Fibroblast of skin of right biceps (primary cell): ENCODE data around the gene MYLK4.
A peak's percentile ranks its signal among the peaks of the same experiment; 100 is the strongest.

Experiments used
- DNase-seq: peaks from one replicate; pipeline ENCODE4 v3.0.0-alpha.2; 2013

Gene MYLK4

GRCh38 chr6:2754393-2754792 lies 3.7 kb upstream of the MYLK4 start:
- no peak for DNase-seq

GRCh38 chr6:2753743-2754142 lies 3.0 kb upstream of the MYLK4 start:
- no peak for DNase-seq

GRCh38 chr6:2753110-2753489 lies 2.4 kb upstream of the MYLK4 start:
- no peak for DNase-seq

- no peak for DNase-seq
These were observed 1.9 kb upstream of the MYLK4 start for GRCh38 chr6:2752477-2753109.

- DNase-seq = no peak
These were observed 1.1 kb upstream of the MYLK4 start for GRCh38 chr6:2751871-2752270.

GRCh38 chr6:2749969-2750600 lies 637 bp downstream of the MYLK4 start:
- DNase-seq = peak; percentile 64

- no peak for DNase-seq
These were observed 2.5 kb downstream of the MYLK4 start for GRCh38 chr6:2748183-2748582.

GRCh38 chr6:2746557-2747061 lies 4.1 kb downstream of the MYLK4 start:
- DNase-seq = no peak

- DNase-seq = peak; percentile 30
These were observed 5.5 kb downstream of the MYLK4 start for GRCh38 chr6:2745246-2745645.

GRCh38 chr6:2744778-2745177 lies 5.9 kb downstream of the MYLK4 start:
- no peak for DNase-seq

GRCh38 chr6:2744209-2744771 lies 6.4 kb downstream of the MYLK4 start:
- DNase-seq = no peak

GRCh38 chr6:2743280-2744208 lies 7.2 kb downstream of the MYLK4 start:
- DNase-seq = no peak

GRCh38 chr6:2741756-2742155 lies 9.0 kb downstream of the MYLK4 start:
- peak; percentile 19 for DNase-seq

- DNase-seq = no peak
These were observed 10.1 kb downstream of the MYLK4 start for GRCh38 chr6:2740581-2740980.

GRCh38 chr6:2739335-2739734 lies 11.4 kb downstream of the MYLK4 start:
- peak; percentile 65 for DNase-seq

GRCh38 chr6:2738373-2738979 lies 12.2 kb downstream of the MYLK4 start:
- DNase-seq = peak; percentile 56

- no peak for DNase-seq
These were observed 12.8 kb downstream of the MYLK4 start for GRCh38 chr6:2737885-2738284.

- no peak for DNase-seq
These were observed 16.1 kb downstream of the MYLK4 start for GRCh38 chr6:2734488-2735166.

- no peak for DNase-seq
These were observed 16.8 kb downstream of the MYLK4 start for GRCh38 chr6:2733736-2734480.

GRCh38 chr6:2733324-2733723 lies 17.4 kb downstream of the MYLK4 start:
- peak; percentile 38 for DNase-seq

- DNase-seq = no peak
These were observed 18.1 kb downstream of the MYLK4 start for GRCh38 chr6:2732503-2733089.
